HepG2 (cell line): ENCODE data around the gene TUT7. TPM values are rescaled to one million over a fixed set of nuclear protein-coding genes. Genes with fewer than 3 reads are reported as not detected.
A peak's percentile ranks its signal among the peaks of the same experiment; 100 is the strongest.

Source experiments
- CREB1 ChIP-seq, 2 experiments: fragments of 450-650 bp in 1 of 2; IDR thresholded peaks; 2 replicates each; pipeline ENCODE4 v1.6.1; 2016 to 2017; ENCODE audit warnings: control low read depth in 1 of 2, mild to moderate bottlenecking in 1 of 2, missing compliant biosample characterization in 1 of 2, missing genetic modification characterization in 1 of 2
- HDAC2 ChIP-seq: sonication (generic); formaldehyde crosslinking; IDR thresholded peaks from 2 replicates; pipeline ENCODE4 v1.4.0; 2020; ENCODE audit warnings: missing genetic modification reagents
- HOXA5 ChIP-seq: sonication (generic); formaldehyde crosslinking; IDR thresholded peaks from 2 replicates; pipeline ENCODE4 v1.4.0; 2020; ENCODE audit warnings: missing genetic modification reagents
- KDM5B ChIP-seq: sonication (generic); formaldehyde crosslinking; IDR thresholded peaks from 2 replicates; pipeline ENCODE4 v1.4.0; 2020; ENCODE audit warnings: missing genetic modification reagents, mild to moderate bottlenecking, borderline replicate concordance
- SMAD9 ChIP-seq: sonication (generic); formaldehyde crosslinking; IDR thresholded peaks from 2 replicates; pipeline ENCODE4 v1.5.1; 2020; ENCODE audit warnings: mild to moderate bottlenecking, missing genetic modification reagents
- SUZ12 ChIP-seq: fragments of 150-350 bp; IDR thresholded peaks from 2 replicates; pipeline ENCODE4 v1.6.1; 2014; ENCODE audit warnings: low read depth, low read length
- ZFP41 ChIP-seq: sonication (generic); formaldehyde crosslinking; IDR thresholded peaks from 2 replicates; pipeline ENCODE4 v1.4.0; 2020; ENCODE audit warnings: mild to moderate bottlenecking, missing genetic modification reagents, borderline replicate concordance
- ZNF20 ChIP-seq: sonication (generic); formaldehyde crosslinking; IDR thresholded peaks from 2 replicates; pipeline ENCODE4 v1.4.0; 2020; ENCODE audit warnings: mild to moderate bottlenecking, moderate library complexity, missing genetic modification reagents
- ZNF292 ChIP-seq: sonication (generic); formaldehyde crosslinking; IDR thresholded peaks from 2 replicates; pipeline ENCODE4 v1.8.1; 2022; ENCODE audit warnings: mild to moderate bottlenecking, low read depth, missing genetic modification reagents, borderline replicate concordance
- ZNF329 ChIP-seq: sonication (generic); formaldehyde crosslinking; IDR thresholded peaks from 2 replicates; pipeline ENCODE4 v1.9.0; 2021; ENCODE audit warnings: low read depth, mild to moderate bottlenecking, missing genetic modification reagents
- polyA plus RNA-seq, 8 experiments: library from polyadenylated mRNA; depleted of rRNA in 3 of 8; stranded (reverse) in 7 of 8; unstranded in 1 of 8; fragments of >200 nt; fragmentation: Illumina TruSeq in 4 of 8; extraction: Trizol in 4 of 8; gene quantifications; 2 replicates each; pipeline versions ENCODE4 v1.2.1 to v1.2.3, GENCODE V29; 2011 to 2016; ENCODE audit warnings: low read depth in 4 of 8, missing spikeins in 1 of 8, mixed read lengths in 1 of 8; ENCODE audit not compliant: insufficient read depth in 1 of 8
- total RNA-seq, 5 experiments: library from RNA; depleted of rRNA; stranded (reverse); fragments of >200 nt; fragmentation: Illumina TruSeq; extraction: Trizol; gene quantifications; 2 replicates each; pipeline ENCODE4 v1.2.3, GENCODE V29; 2016; ENCODE audit warnings: low read depth in 1 of 5
- TF ChIP-seq, protein P1 (sequence below): sonication (generic); formaldehyde crosslinking; IDR thresholded peaks from one replicate; pipeline ENCODE4 v1.5.1; 2020; ENCODE audit warnings: mild to moderate bottlenecking, missing genetic modification reagents; ENCODE audit errors: not compliant biosample characterization
- TF ChIP-seq, protein P2 (sequence below): sonication (generic); formaldehyde crosslinking; IDR thresholded peaks from 2 replicates; pipeline ENCODE4 v1.5.1; 2020; ENCODE audit warnings: mild to moderate bottlenecking, missing genetic modification reagents, moderate library complexity
- TF ChIP-seq, protein P3 (sequence below): sonication (generic); formaldehyde crosslinking; IDR thresholded peaks from 2 replicates; pipeline ENCODE4 v1.9.0; 2021; ENCODE audit warnings: missing genetic modification reagents, borderline replicate concordance
- TF ChIP-seq, protein P4 (sequence below): sonication (generic); formaldehyde crosslinking; IDR thresholded peaks from 2 replicates; pipeline ENCODE4 v1.8.0; 2022; ENCODE audit warnings: missing genetic modification reagents, mild to moderate bottlenecking, inconsistent platforms, borderline replicate concordance

The TUT7 gene
- total and polyA plus RNA-seq, 2 of the 13 experiments (the other 11 are each of a cell fraction or from before 2014, with no cell fraction given): 12.0 to 19.4 TPM

DNA sequence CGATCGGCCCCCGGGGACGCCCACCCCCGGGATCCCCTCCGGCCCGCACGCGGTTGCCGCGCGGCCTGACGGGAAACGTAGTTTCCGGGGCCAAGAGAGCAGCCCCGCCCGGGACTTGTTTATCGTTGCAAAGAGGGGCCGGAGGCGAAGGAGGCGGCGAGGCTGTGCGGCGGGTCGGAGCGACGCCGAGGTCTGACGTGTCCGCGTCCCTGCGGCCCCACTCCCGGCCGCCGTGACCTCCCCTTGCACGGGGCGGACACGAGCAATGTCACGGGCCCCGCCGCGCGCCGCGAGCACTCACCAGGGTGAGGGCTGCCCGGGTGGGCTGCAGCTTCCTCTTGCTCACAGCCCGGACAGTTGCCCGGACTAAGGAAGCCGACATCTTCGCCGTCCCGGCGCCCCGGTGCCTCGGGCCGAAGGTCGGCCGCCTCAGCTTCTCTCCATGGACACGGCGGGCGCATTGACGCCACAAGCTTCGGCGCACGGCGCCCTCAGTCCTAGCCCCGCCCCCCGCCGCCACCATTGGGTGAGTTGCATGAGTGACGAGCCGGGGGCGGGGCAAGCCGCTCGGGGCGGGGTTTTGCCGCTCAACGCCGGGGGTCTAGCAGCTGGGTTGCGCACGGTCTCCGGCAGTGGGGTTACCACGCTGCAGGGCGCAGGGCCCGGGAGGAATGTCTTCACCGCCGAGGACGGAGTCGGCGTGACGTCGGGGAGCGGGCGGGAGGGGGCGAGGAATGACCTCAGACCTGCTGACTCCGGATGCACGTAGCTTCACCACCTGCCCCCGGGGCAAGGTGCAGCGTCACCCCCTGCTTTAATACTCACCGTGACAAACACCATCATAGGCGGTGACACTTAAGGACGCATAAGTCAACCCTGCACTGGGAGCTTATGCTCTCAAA is 71.9 kb downstream of the TUT7 start, which contains the start of gene ISCA1 (continued):
- TF ChIP-seq, protein P1, sequence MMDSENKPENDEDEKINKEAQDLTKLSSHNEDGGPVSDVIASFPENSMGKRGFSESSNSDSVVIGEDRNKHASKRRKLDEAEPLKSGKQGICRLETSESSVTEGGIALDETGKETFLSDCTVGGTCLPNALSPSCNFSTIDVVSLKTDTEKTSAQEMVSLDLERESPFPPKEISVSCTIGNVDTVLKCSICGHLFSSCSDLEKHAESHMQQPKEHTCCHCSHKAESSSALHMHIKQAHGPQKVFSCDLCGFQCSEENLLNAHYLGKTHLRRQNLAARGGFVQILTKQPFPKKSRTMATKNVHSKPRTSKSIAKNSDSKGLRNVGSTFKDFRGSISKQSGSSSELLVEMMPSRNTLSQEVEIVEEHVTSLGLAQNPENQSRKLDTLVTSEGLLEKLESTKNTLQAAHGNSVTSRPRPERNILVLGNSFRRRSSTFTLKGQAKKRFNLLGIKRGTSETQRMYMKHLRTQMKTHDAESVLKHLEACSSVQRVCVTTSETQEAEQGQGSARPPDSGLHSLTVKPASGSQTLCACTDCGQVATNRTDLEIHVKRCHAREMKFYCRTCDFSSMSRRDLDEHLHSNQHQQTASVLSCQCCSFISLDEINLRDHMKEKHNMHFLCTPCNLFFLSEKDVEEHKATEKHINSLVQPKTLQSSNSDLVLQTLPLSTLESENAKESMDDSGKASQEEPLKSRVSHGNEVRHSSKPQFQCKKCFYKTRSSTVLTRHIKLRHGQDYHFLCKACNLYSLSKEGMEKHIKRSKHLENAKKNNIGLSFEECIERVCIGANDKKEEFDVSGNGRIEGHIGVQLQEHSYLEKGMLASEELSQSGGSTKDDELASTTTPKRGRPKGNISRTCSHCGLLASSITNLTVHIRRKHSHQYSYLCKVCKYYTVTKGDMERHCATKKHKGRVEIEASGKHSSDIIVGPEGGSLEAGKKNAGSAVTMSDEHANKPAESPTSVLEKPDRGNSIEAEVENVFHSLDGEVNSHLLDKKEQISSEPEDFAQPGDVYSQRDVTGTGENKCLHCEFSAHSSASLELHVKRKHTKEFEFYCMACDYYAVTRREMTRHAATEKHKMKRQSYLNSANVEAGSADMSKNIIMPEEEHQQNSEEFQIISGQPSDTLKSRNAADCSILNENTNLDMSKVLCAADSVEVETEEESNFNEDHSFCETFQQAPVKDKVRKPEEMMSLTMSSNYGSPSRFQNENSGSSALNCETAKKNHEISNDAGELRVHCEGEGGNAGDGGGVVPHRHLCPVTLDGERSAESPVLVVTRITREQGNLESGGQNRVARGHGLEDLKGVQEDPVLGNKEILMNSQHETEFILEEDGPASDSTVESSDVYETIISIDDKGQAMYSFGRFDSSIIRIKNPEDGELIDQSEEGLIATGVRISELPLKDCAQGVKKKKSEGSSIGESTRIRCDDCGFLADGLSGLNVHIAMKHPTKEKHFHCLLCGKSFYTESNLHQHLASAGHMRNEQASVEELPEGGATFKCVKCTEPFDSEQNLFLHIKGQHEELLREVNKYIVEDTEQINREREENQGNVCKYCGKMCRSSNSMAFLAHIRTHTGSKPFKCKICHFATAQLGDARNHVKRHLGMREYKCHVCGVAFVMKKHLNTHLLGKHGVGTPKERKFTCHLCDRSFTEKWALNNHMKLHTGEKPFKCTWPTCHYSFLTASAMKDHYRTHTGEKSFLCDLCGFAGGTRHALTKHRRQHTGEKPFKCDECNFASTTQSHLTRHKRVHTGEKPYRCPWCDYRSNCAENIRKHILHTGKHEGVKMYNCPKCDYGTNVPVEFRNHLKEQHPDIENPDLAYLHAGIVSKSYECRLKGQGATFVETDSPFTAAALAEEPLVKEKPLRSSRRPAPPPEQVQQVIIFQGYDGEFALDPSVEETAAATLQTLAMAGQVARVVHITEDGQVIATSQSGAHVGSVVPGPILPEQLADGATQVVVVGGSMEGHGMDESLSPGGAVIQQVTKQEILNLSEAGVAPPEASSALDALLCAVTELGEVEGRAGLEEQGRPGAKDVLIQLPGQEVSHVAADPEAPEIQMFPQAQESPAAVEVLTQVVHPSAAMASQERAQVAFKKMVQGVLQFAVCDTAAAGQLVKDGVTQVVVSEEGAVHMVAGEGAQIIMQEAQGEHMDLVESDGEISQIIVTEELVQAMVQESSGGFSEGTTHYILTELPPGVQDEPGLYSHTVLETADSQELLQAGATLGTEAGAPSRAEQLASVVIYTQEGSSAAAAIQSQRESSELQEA: peak; percentile 59
- TF ChIP-seq, protein P2, sequence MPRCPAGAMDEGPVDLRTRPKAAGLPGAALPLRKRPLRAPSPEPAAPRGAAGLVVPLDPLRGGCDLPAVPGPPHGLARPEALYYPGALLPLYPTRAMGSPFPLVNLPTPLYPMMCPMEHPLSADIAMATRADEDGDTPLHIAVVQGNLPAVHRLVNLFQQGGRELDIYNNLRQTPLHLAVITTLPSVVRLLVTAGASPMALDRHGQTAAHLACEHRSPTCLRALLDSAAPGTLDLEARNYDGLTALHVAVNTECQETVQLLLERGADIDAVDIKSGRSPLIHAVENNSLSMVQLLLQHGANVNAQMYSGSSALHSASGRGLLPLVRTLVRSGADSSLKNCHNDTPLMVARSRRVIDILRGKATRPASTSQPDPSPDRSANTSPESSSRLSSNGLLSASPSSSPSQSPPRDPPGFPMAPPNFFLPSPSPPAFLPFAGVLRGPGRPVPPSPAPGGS (CRISPR knock-in tag): peak; percentile 85
- TF ChIP-seq HDAC2: peak; percentile 15; the same call in 1 of the 2 replicates
- TF ChIP-seq ZNF292: peak; percentile 62; the same call in 1 of the 2 replicates
- 0 out of 2 replicates have a peak, but pooled peaks have one; percentile 28 for TF ChIP-seq ZFP41
- TF ChIP-seq ZNF329 (CRISPR knock-in tag): peak; percentile 82
- TF ChIP-seq KDM5B (CRISPR knock-in tag): peak; percentile 30; the same call in 1 of the 2 replicates
- 0 out of 2 replicates have a peak, but pooled peaks have one; percentile 66 for TF ChIP-seq ZNF20 (CRISPR knock-in tag)
- TF ChIP-seq, protein P3, sequence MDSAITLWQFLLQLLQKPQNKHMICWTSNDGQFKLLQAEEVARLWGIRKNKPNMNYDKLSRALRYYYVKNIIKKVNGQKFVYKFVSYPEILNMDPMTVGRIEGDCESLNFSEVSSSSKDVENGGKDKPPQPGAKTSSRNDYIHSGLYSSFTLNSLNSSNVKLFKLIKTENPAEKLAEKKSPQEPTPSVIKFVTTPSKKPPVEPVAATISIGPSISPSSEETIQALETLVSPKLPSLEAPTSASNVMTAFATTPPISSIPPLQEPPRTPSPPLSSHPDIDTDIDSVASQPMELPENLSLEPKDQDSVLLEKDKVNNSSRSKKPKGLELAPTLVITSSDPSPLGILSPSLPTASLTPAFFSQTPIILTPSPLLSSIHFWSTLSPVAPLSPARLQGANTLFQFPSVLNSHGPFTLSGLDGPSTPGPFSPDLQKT: no peak
- 0 out of 2 replicates have a peak, but pooled peaks have one; percentile 26 for TF ChIP-seq SMAD9 (CRISPR knock-in tag)
- TF ChIP-seq, protein P4, sequence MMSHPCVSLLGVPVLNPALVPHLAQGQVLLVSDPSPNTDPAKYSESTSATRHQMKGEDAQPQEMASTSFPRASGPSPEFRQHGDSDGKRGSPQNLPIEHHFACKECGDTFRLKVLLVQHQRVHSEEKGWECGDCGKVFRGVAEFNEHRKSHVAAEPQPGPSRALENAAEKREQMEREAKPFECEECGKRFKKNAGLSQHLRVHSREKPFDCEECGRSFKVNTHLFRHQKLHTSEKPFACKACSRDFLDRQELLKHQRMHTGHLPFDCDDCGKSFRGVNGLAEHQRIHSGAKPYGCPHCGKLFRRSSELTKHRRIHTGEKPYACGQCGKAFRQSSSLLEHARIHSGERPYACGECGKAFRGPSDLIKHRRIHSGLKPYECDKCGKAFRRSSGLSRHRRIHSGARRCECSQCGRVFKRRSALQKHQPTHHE (CRISPR knock-in tag): 0 out of 2 replicates have a peak, but pooled peaks have one; percentile 59
- no peak for TF ChIP-seq HOXA5 (CRISPR knock-in tag)
- TF ChIP-seq SUZ12: peak; percentile 33; the same call in 1 of the 2 replicates
- peak; percentile 87 for TF ChIP-seq CREB1 (IDR thresholded peaks at IDR 0.05)
- TF ChIP-seq CREB1 (CRISPR knock-in tag; IDR thresholded peaks at IDR 0.05): peak; percentile 72
